Measurements from ENCODE around the gene ZNF136.

ZNF136 gene

DNA sequence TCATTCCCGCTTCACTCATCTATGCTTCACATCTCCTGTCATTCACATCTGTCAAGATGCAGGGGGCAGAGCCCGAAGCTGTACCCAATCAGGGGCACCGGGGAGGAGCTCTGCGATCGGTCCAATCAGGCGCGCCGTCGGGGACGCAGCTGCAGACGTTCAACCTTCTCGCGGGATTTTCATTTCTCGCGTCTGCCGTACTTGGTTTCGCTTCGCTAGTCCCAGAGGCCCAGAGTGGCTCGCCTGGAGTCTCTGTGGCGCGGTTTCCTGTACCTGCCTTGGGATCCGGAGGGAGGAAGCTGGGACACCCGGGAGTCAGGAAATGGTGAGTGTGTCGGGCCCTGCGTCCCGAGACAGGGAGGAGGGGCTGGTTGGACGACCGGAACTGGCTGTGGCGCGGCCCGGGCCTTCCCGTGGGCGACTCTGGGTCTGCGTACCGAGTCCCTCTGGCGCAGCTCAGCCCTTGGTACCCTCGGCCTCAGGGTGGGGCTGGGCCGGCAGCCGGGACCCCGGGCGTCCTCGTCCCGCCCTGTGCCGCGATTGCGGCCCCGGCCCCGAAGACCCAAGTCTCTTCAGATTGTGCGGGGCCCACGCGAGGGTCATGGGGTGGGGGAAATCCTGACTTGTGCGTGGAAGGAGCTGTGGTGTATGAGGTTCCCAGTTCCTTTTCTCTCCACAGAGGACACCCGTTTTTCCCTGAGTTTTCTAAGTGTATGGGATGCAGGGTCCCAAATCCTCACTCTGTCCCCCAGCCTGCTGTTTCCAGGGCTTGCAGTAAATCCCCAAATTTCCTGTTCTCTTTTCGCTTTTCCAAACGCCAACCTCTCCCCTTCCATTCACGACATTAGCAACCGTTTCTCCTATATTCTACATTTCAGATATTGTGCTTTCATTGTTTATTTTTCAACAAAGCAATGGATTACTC lies at the start of gene ZNF136:
ZNF136 (plus strand) TSS at position 215 of the 925 bp plus-strand sequence; CDS start at position 323, 108 bp downstream.
- DNase-seq (ENCODE audit: extremely low spot score), result peak; percentile 99
- TF ChIP-seq, protein P1, sequence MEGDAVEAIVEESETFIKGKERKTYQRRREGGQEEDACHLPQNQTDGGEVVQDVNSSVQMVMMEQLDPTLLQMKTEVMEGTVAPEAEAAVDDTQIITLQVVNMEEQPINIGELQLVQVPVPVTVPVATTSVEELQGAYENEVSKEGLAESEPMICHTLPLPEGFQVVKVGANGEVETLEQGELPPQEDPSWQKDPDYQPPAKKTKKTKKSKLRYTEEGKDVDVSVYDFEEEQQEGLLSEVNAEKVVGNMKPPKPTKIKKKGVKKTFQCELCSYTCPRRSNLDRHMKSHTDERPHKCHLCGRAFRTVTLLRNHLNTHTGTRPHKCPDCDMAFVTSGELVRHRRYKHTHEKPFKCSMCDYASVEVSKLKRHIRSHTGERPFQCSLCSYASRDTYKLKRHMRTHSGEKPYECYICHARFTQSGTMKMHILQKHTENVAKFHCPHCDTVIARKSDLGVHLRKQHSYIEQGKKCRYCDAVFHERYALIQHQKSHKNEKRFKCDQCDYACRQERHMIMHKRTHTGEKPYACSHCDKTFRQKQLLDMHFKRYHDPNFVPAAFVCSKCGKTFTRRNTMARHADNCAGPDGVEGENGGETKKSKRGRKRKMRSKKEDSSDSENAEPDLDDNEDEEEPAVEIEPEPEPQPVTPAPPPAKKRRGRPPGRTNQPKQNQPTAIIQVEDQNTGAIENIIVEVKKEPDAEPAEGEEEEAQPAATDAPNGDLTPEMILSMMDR (IDR thresholded peaks at IDR 0.05; ENCODE audit: control extremely low read depth, extremely low read depth, low read depth, missing control alignments), result no peak
- ChIA-PET CTCF (interaction anchor here (0.6 to 4.1 kb wide), 9 partner anchors 13 to 365 kb away, joined by 3 to 16 read pairs (median 9); partner anchors contain the start of genes ZNF491 and ZNF700), POLR2A (interaction anchor here (1.0 to 1.5 kb wide), 2 partner anchors 202 to 365 kb away, joined by 3 to 5 read pairs; partner anchors contain the start of gene ZNF442)

DNA sequence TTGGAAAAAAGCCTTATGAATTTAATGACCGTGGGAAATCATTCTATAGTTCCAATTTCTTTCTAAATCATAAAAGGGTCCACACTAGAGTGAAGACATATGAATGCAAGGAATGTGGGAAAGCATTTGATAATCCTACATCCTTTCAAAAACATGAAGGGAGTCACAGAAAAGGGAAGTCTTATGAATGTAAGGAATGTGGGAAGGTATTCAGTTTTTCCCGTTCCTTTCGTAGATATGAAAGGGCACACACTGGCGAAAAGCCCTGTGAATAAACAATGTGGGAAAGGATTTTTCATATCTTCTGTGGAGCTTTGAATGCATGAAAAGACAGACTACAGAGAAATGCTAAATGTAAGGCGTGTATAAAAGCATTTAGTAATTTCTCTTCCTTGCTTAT lies 49.8 kb upstream of the ZNF136 start:
- ChIA-PET CTCF (no interaction called here), POLR2A (no interaction called here)
- DNase-seq (ENCODE audit: extremely low spot score), result no peak
- TF ChIP-seq, protein P1 (IDR thresholded peaks at IDR 0.05; ENCODE audit: control extremely low read depth, extremely low read depth, low read depth, missing control alignments), result no peak

DNA sequence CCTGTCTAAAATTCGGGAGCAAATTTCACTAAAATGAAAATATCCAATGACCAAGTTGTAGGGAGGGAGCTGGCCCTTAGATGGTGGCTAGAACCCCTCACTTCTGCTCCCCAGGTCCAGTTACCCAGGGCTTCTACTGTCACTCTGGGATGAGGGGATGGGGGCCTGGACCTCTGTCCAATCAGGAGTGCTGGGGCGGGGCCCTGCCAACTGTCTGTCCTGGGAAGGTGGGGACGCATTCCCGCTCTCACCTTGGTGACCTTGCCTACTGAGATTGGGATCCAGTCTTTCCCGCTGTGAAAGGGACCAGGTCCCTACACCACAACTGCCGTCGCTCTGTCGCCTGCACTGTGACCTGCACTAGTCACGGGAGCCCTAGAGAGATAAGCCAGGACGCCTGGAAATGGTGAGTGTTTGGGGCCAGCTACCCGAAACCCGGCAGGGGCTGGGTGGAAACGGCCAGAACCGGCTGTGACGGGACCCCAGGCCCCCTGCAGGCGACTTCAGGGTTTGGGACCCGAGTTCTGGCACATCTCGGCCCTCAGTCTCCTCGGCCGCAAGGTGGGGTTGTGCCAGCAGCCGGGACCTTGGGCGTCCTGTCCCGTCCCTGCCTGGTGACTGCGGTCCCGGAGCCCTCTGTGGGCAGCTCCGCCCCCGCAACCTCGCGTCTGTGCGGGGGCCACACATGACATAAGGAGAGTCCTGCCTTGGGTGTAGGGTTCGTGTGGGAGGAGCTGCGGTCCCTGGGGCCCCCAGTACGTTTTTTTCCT lies 45.5 kb upstream of the ZNF136 start:
- no peak for DNase-seq (ENCODE audit: extremely low spot score)
- TF ChIP-seq, protein P1 (IDR thresholded peaks at IDR 0.05; ENCODE audit: control extremely low read depth, extremely low read depth, low read depth, missing control alignments), result no peak
- ChIA-PET CTCF (interaction anchor here (1.3 kb wide), 1 partner anchor 15 kb away, joined by 3 read pairs; no protein-coding TSS in a partner anchor), POLR2A (no interaction called here)

DNA sequence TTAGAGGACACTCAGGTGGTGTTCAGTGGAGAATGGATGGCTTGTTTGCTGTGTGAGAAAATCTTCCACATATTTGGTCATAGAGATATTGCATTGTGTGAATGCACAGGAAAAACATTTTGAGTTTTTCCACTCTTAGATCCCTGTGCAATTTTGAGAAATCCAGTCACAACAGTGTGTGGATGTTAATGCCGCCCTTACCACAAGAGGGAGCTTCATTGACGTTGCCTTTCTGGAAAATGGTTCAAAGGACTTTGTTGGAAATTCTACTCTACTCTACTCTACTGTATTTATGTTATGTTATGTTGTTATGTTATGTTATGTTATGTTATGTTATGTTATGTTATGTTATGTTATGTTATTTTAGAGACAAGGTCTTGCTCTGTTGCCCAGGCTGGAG lies 36.2 kb upstream of the ZNF136 start:
- TF ChIP-seq, protein P1 (IDR thresholded peaks at IDR 0.05; ENCODE audit: control extremely low read depth, extremely low read depth, low read depth, missing control alignments), result peak; percentile 15
- POLR2A ChIA-PET, result no interaction called here
- DNase-seq (ENCODE audit: extremely low spot score), result no peak
- CTCF ChIA-PET, result interaction anchor here (0.7 to 1.4 kb wide), 3 partner anchors 15 to 60 kb away, joined by 3 to 5 read pairs (median 3); no protein-coding TSS in a partner anchor

DNA sequence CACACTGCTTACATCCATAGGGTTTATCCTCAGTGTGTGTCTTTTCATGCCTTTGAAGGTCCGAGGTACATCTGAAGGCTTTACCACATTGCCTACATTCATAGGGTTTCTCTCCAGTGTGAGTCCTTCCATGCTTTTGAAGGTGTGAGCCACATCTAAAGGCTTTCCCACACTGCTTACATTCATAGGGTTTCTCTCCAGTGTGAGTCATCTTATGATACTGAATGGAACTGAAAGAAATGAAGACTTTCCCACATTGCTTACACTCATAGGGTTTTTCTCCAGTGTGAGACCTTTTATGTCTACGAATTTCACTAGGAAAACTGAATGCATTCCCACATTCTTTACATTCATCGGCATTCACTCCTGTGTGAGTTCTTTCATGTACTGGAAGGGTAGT lies 29.8 kb upstream of the ZNF136 start:
- DNase-seq (ENCODE audit: extremely low spot score), result no peak
- ChIA-PET CTCF (interaction anchor here (1.0 to 1.2 kb wide), 2 partner anchors 42 to 335 kb away, joined by 4 to 6 read pairs; partner anchors contain the start of gene ZNF491), POLR2A (no interaction called here)

More for the DNA sequence above, 29.8 kb upstream of the ZNF136 start:
- TF ChIP-seq, protein P1 (IDR thresholded peaks at IDR 0.05; ENCODE audit: control extremely low read depth, extremely low read depth, low read depth, missing control alignments), result no peak

Data from GM10248 (cell line).